PC-9 (cell line): ENCODE data around the gene JARID2. TPM values are rescaled to one million over a fixed set of nuclear protein-coding genes. Genes with fewer than 3 reads are reported as not detected.

Experiments
- BruUV-seq: library from RNA; stranded (reverse); fragments of 400-500 nt; replicated peaks from 2 replicates; lab custom pipeline; 2021; lab: Mats Ljungman, UMichigan
- CTCF ChIA-PET: fragments of 300-600 bp; sonication (Branson Sonifier 250); formaldehyde crosslinking; loops from one replicate; lab custom pipeline; 2022; ENCODE audit warnings: antibody characterized with exemption; lab: Charles Lee
- POLR2A ChIA-PET: fragments of 300-600 bp; sonication (Branson Sonifier 250); formaldehyde crosslinking; loops from one replicate; lab custom pipeline; 2022; ENCODE audit warnings: antibody characterized with exemption; ENCODE audit not compliant: unreplicated experiment; lab: Charles Lee
- DNase-seq, 2 experiments: peaks; one replicate each; pipeline versions ENCODE4 v3.0.0 to v3.0.0-alpha.2; 2015 to 2022; ENCODE audit warnings: mixed read lengths in 1 of 2
- H2AFZ ChIP-seq: fragments of 200-600 bp; sonication (generic); 2 replicates; pipeline ENCODE4 v1.8.1; 2017; ENCODE audit warnings: antibody characterized with exemption
- H3F3A ChIP-seq: fragments of 200-600 bp; sonication (generic); 2 replicates; pipeline ENCODE4 v1.8.1; 2017; ENCODE audit warnings: antibody characterized with exemption, mild to moderate bottlenecking, low read depth; ENCODE audit not compliant: insufficient read depth
- H3K27ac ChIP-seq: fragments of 200-600 bp; sonication (generic); 2 replicates; pipeline ENCODE4 v1.6.1; 2016; ENCODE audit warnings: mixed run types
- H3K27me3 ChIP-seq: fragments of 200-600 bp; sonication (generic); 2 replicates; pipeline ENCODE4 v1.6.1; 2016; ENCODE audit warnings: low read depth, mixed run types; ENCODE audit not compliant: insufficient read depth
- H3K36me3 ChIP-seq: fragments of 200-600 bp; sonication (generic); 2 replicates; pipeline ENCODE4 v1.6.1; 2016; ENCODE audit warnings: low read depth, mixed run types
- H3K4me1 ChIP-seq: fragments of 200-600 bp; sonication (generic); replicated peaks from 2 replicates; pipeline ENCODE4 v1.6.1; 2016; ENCODE audit warnings: mixed run types; ENCODE audit not compliant: insufficient read depth
- H3K4me2 ChIP-seq: fragments of 200-600 bp; sonication (generic); 2 replicates; pipeline ENCODE4 v1.6.1; 2017; ENCODE audit warnings: mixed run types
- H3K4me3 ChIP-seq: fragments of 200-600 bp; sonication (generic); 2 replicates; pipeline ENCODE4 v1.6.1; 2016; ENCODE audit warnings: mixed run types
- H3K79me2 ChIP-seq: fragments of 200-600 bp; sonication (generic); 2 replicates; pipeline ENCODE4 v1.6.1; 2017; ENCODE audit warnings: low read depth, mixed run types
- H3K9me2 ChIP-seq: fragments of 200-600 bp; sonication (generic); 2 replicates; pipeline ENCODE4 v1.8.1; 2017; ENCODE audit warnings: mild to moderate bottlenecking; ENCODE audit not compliant: insufficient read depth
- H3K9me3 ChIP-seq: fragments of 200-600 bp; sonication (generic); 2 replicates; pipeline ENCODE4 v1.8.1; 2016; ENCODE audit warnings: low read depth; ENCODE audit not compliant: insufficient read depth
- H4K20me1 ChIP-seq: fragments of 200-600 bp; sonication (generic); 2 replicates; pipeline ENCODE4 v1.8.1; 2017; ENCODE audit not compliant: insufficient read depth
- EZH2 ChIP-seq: fragments of 200-600 bp; sonication (generic); IDR thresholded peaks from 2 replicates; pipeline ENCODE4 v1.8.0; 2017; ENCODE audit warnings: antibody characterized with exemption, low read depth
- intact Hi-C: fragments of 100-400 bp; cut with micrococcal nuclease; formaldehyde crosslinking; loops from one replicate; pipeline ENCODE4 v1.10.0; 2022; ENCODE audit not compliant: unreplicated experiment
- total RNA-seq: library from RNA; stranded (reverse); gene quantifications from 2 replicates; pipeline ENCODE4 v1.2.3, GENCODE V29; 2021
- TF ChIP-seq, protein P1 (sequence below): fragments of 200-600 bp; sonication (generic); conservative IDR thresholded peaks from 2 replicates; pipeline ENCODE4 v1.6.1; 2017; ENCODE audit warnings: mixed run types, antibody characterized with exemption, mild to moderate bottlenecking, moderate library complexity

Gene JARID2
- total RNA-seq, 1 experiment from 2014 or later: 35.0 TPM

GRCh38 chr6:15521582-15521981 lies 275.7 kb downstream of the JARID2 start:
- no peak overlapping the region for H3K4me2 ChIP-seq
- intact Hi-C loops: no loop called here
- H3K4me1 ChIP-seq: no peaks in the 10 kb centered on the region
- H3K4me3 ChIP-seq: no peak overlapping the region
- no peaks in the 10 kb centered on the region for H3K9me2 ChIP-seq
- no peak for DNase-seq
- H3K9me3 ChIP-seq: no peaks in the 10 kb centered on the region
- no TSS peak for BruUV-seq
- H3K27me3 ChIP-seq: no peaks in the 10 kb centered on the region
- POLR2A ChIA-PET: interaction anchor here (0.5 kb wide), 1 partner anchor 65 kb away, joined by 3 read pairs; no protein-coding TSS in a partner anchor
- H2AFZ ChIP-seq: no peak overlapping the region
- no peak for TF ChIP-seq EZH2
- TF ChIP-seq, protein P1, sequence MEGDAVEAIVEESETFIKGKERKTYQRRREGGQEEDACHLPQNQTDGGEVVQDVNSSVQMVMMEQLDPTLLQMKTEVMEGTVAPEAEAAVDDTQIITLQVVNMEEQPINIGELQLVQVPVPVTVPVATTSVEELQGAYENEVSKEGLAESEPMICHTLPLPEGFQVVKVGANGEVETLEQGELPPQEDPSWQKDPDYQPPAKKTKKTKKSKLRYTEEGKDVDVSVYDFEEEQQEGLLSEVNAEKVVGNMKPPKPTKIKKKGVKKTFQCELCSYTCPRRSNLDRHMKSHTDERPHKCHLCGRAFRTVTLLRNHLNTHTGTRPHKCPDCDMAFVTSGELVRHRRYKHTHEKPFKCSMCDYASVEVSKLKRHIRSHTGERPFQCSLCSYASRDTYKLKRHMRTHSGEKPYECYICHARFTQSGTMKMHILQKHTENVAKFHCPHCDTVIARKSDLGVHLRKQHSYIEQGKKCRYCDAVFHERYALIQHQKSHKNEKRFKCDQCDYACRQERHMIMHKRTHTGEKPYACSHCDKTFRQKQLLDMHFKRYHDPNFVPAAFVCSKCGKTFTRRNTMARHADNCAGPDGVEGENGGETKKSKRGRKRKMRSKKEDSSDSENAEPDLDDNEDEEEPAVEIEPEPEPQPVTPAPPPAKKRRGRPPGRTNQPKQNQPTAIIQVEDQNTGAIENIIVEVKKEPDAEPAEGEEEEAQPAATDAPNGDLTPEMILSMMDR: no peak
- CTCF ChIA-PET: no interaction called here
- H3F3A ChIP-seq: no peaks in the 10 kb centered on the region
- no peak overlapping the region for H3K27ac ChIP-seq
- H3K79me2 ChIP-seq: no peaks in the 10 kb centered on the region
- H3K36me3 ChIP-seq: peaks cover 12% of the 10 kb centered on the region; the same call in 1 of the 2 replicates
- no peaks in the 10 kb centered on the region for H4K20me1 ChIP-seq

GRCh38 chr6:15522026-15522425 lies 276.2 kb downstream of the JARID2 start:
- Histone ChIP-seq H3K36me3 (peaks cover 12% of the 10 kb centered on the region; the same call in 1 of the 2 replicates), H3K4me1 (no peaks in the 10 kb centered on the region), H3K79me2 (no peaks in the 10 kb centered on the region), H2AFZ (no peak overlapping the region), H3K27ac (no peak overlapping the region), H3F3A (no peaks in the 10 kb centered on the region), H3K27me3 (no peaks in the 10 kb centered on the region), H3K9me3 (no peaks in the 10 kb centered on the region), H3K9me2 (no peaks in the 10 kb centered on the region), H4K20me1 (no peaks in the 10 kb centered on the region), H3K4me2 (no peak overlapping the region), H3K4me3 (no peak overlapping the region)
- no TSS peak for BruUV-seq
- no peak for DNase-seq
- no peak for TF ChIP-seq EZH2
- TF ChIP-seq, protein P1: no peak
- ChIA-PET POLR2A (interaction anchor here (0.5 kb wide), 2 partner anchors 65 to 1323 kb away, joined by 3 to 7 read pairs; no protein-coding TSS in a partner anchor), CTCF (no interaction called here)
- intact Hi-C loops: no loop called here

DNA sequence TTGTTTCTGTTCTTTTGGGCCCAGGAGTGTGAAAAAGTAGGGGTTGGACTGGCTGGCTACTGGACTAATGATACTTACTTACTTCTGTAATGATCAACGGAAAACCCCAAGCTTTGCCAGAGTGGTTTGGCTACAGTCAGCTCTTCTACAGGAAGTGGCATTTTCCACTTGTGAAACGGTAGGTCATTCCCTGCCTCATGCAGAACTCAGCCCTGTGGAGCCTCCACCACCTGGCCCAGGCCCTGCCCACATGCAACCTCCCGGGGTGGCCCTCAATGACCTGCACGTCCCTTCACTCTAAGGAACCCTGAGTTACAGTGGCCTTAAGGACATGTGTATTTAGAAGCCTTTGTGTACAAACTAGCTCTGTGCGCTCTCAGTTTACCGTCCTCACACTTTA lies 276.6 kb downstream of the JARID2 start:
- no peak for TF ChIP-seq EZH2
- TF ChIP-seq, protein P1: no peak
- no peaks in the 10 kb centered on the region for H3K27me3 ChIP-seq
- no peaks in the 10 kb centered on the region for H3K9me3 ChIP-seq
- POLR2A ChIA-PET: interaction anchor here (0.5 kb wide), 1 partner anchor 1324 kb away, joined by 7 read pairs; no protein-coding TSS in a partner anchor
- H2AFZ ChIP-seq: no peak overlapping the region
- no peak for DNase-seq
- H3K9me2 ChIP-seq: no peaks in the 10 kb centered on the region
- H3K27ac ChIP-seq: no peak overlapping the region
- intact Hi-C loops: no loop called here
- CTCF ChIA-PET: no interaction called here
- H3K4me3 ChIP-seq: no peak overlapping the region
- no peaks in the 10 kb centered on the region for H3F3A ChIP-seq
- H3K4me2 ChIP-seq: no peak overlapping the region
- H4K20me1 ChIP-seq: no peaks in the 10 kb centered on the region
- no TSS peak for BruUV-seq
- peaks cover 11% of the 10 kb centered on the region; the same call in 1 of the 2 replicates for H3K36me3 ChIP-seq
- no peaks in the 10 kb centered on the region for H3K4me1 ChIP-seq
- no peaks in the 10 kb centered on the region for H3K79me2 ChIP-seq
